GM19193 (cell line): ENCODE measurements around the gene TRAF3.
A peak's percentile ranks its signal among the peaks of the same experiment; 100 is the strongest.

ENCODE experiments used
- POLR2A ChIP-seq: IDR thresholded peaks from 4 replicates; pipeline ENCODE4 v1.6.1; 2011; ENCODE audit not compliant: insufficient read depth, insufficient read length; ENCODE audit errors: extremely low read depth

TRAF3 gene

DNA sequence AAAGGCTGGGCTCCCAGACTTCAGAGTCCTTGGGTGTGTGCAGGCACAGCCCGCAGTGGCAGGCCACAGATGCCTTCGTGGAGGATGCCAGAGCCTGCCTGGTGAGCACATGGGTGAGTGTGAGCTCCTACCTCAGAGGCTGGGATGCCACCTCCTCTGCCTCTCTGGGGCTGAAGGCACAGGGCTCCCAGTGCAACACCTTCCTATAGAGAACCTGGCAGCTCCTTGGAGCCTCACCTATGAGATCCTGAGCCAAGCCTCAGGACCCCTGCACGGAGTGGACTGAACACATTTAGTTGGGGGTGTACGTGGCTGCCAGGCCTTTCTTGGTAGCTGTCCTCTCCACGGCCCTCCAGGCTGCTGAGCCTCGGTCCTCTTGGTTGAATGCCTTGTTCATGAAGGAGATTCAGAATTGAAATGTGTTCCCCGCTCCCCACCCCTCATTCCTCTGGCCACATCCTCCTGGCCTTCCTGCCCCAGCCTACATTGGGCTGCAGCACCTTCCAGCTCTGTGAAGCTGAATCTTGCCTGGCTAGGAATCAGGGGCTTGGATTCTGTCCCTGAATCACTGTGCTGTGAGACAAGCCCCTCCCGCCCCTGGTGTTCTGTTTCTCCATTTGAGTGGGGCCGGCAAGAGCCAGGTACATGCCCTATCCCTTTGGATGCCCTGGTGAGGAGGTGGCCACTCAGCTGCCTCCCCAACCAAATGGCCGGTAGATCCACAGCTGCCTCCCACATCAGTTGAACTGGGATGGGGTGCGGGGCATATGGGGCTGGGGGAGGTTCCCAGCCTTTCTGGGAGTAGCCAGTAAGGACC lies 38.7 kb upstream of the TRAF3 start:
- TF ChIP-seq POLR2A, result no peak

GRCh38 chr14:102739190-102739469 lies 38.1 kb upstream of the TRAF3 start:
- no peak for TF ChIP-seq POLR2A

DNA sequence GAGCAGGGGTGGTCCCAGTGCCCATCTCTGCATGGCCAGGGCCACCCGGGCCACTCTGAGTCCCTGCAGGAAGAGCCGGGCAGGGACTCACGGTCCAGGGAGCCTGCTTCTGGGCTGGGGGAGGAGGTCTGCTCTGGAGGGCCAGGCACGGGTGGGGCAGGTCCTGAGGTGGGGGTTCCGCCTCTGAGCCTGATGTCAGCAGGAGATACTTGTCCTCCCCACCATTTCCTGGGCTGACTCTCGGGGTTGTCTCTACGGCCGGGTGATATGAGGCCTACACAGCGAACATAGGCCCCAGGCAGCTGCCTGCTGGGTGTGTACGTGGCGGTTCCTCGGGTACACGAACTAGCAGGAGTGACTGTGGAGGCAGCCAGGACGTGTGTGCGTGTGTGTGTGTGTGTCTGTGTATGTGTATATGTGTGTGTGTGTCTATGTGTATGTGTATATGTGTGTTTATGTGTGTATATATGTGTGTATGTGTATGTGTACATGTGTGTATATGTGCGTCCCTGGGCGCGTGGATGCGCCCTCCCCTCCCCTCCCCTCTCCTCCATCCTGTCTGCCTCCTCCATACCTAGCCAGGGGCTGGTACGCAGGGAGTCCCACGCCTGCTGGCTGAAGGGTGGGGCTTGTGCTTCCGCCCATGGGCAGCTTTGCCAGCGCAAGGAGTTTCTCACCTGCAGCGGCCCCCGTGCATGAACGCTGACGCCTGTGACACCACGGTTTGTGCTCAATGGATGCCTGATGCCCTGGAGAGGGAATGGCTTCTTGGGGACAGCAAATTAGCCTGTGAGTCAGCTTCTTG lies 30.4 kb upstream of the TRAF3 start:
- TF ChIP-seq POLR2A, result no peak

DNA sequence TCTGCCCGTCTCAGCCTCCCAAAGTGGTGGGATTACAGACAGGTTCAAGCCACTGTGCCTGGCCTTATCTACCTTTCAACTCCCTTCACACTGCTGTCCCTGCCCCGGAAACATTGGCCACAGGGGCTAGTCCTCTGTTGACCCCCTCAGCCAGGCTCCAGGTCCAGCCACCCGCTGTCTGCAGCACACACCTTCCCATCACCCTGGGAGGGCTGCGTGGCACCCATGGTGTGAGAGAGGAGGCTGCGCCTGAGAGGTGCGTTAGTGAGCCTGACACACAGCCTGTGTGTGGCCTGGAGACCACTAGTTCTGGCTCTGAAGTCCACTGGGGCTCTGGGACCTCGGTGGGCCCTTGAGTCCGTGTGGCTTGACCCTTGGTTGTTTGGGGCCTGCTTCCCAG lies 28.4 kb upstream of the TRAF3 start:
- no peak for TF ChIP-seq POLR2A

GRCh38 chr14:102749393-102750305 lies 27.6 kb upstream of the TRAF3 start:
- TF ChIP-seq POLR2A, result no peak

DNA sequence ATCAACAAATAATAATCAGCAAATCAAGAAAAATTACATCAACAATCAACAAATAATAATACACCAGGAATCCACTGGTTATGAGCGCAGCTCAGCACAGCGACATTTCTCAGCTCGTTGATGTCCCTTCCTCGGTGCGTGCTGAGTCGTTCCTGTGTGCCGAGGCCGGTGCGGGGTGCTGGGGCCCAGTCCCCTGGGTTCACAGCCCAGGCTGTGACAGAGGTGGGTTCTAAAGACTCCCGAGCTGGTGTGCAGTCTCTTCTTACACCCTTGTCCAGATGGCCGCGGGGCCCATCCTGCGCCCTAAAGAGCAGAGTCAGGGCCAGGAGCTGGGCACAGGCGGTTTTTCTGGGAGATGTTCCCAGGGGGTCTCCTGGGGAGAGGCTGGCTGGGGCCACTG lies 26.9 kb upstream of the TRAF3 start:
- TF ChIP-seq POLR2A, result no peak

DNA sequence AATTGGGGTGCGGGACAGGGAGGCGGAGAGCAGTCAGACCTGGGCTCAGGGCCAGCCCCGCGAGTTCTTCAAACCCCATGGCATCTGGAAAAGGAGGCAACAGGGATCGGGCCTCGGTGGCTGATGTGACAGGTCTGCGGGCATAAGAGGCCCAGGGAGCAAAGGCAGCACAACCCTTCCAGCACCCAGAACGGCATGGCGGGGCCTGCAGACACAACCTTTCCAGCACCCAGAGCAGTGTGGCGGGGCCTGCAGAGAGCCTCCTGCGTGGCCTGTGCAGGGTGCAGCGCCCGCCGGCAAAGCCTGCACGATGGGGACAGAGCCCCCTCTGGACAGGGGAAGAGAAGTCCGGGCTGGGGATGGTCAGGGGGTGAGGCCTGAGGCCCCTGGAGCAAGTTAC lies 26.2 kb upstream of the TRAF3 start:
- TF ChIP-seq POLR2A, result no peak

- no peak for TF ChIP-seq POLR2A
Observed at GRCh38 chr14:102752239-102752847, 24.9 kb upstream of the TRAF3 start.

- TF ChIP-seq POLR2A, result peak; percentile 38
Observed at GRCh38 chr14:102754370-102755262, 22.6 kb upstream of the TRAF3 start.

DNA sequence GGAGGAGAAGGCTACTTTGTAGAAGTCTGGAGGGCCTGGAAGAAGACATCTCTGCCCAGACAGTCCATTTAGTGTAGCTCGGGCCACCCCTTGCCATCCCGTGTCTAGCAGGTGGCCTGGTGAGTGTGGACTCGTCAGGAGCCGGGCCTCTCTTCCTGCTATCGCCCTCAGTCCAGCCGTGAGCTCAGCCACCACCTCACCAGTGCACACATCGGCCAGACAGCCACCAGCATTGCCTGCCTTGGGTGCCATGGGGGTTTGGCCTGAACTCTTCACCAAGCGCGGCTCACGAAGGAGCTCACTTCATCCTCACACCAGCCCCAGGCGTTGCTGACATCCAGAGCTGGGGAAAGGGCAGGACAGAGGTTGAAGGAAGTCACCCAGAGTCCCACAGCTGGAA lies 19.6 kb upstream of the TRAF3 start:
- no peak for TF ChIP-seq POLR2A

- no peak for TF ChIP-seq POLR2A
Observed at GRCh38 chr14:102758087-102758486, 19.2 kb upstream of the TRAF3 start.

- TF ChIP-seq POLR2A, result no peak
Observed at GRCh38 chr14:102759456-102760187, 17.6 kb upstream of the TRAF3 start.

DNA sequence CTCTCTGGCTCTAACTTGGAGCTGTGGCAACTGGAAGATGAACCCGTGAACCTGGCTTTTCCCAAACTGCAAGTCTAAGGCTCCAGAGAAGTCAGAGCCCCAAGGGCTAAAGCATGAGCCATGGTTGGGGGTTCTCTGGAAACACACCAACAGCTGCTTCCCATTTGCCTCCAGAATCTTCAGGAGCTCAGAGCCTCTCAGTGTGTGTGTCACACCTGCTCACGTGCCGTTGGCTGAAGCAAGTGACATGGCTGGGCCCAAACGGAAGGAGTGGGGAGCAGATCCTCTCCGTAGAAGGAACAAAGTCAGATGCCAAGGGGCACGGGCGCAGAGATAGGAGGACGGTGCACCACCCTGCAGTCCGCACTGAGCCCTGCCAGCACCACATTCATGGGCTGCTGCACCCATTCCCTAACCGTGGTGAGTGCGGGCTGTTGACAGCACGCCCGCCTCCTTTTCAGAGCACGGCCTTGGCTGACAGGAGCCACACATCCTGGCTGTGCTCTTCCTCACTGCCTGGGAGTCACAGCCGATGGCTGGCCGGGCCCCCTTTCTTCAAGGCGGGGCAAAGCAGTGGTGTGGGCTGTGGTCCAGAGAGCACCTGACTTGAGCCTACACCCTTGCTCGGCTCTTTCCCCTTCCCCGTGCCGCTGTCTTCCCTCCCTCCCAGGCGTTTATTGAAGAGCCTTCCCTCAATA lies 16.6 kb upstream of the TRAF3 start:
- no peak for TF ChIP-seq POLR2A
